A549 (cell line): ENCODE measurements around the gene DNMT1. TPM values are rescaled to one million over a fixed set of nuclear protein-coding genes. Genes with fewer than 3 reads are reported as not detected.

Experiments
- ATAC-seq, 2 experiments: fragments of 200-7000 bp in 1 of 2; fragments of >200 bp in 1 of 2; cut with Nextera tagmentation in 1 of 2; cut with Tn5 transposase in 1 of 2; 3 replicates each; pipeline versions ENCODE4 v1.8.0 to v1.9.1; 2018 to 2020; ENCODE audit warnings: mild to moderate bottlenecking in 1 of 2, moderate library complexity in 1 of 2
- CTCF ChIA-PET: fragments of 300-600 bp; sonication (Branson Sonifier 250); formaldehyde crosslinking; extraction: SDS; loops from one replicate; lab custom pipeline; 2021; ENCODE audit warnings: antibody characterized with exemption, inconsistent platforms; lab: Yijun Ruan, JAX
- POLR2A ChIA-PET: fragments of 350-600 bp; formaldehyde crosslinking; extraction: SDS; loops from one replicate; lab custom pipeline; 2021; ENCODE audit warnings: antibody characterized with exemption, inconsistent platforms; lab: Yijun Ruan, JAX
- DNase-seq, 2 experiments: peaks; one replicate each; pipeline versions ENCODE4 v3.0.0 to v3.0.0-alpha.2; 2011 to 2016; ENCODE audit warnings: low read depth in 1 of 2, low spot score in 1 of 2
- FAIRE-seq: peaks from 2 replicates; lab custom pipeline; 2011; peaks lifted over from hg19 to GRCh38; lab: Jason Lieb, UNC
- H3K27ac ChIP-seq, 2 experiments: fragments of >200 bp; sonication (Bioruptor Twin); formaldehyde crosslinking; 3 replicates each; pipeline ENCODE4 v1.5.1; 2016 to 2017
- H3K4me1 ChIP-seq: fragments of >200 bp; sonication (Bioruptor Twin); formaldehyde crosslinking; 3 replicates; pipeline ENCODE4 v1.6.1; 2016
- H3K4me2 ChIP-seq: fragments of >200 bp; sonication (Bioruptor Twin); formaldehyde crosslinking; 3 replicates; pipeline ENCODE4 v1.6.1; 2016
- H3K4me3 ChIP-seq: fragments of >200 bp; sonication (Bioruptor Twin); formaldehyde crosslinking; 3 replicates; pipeline ENCODE4 v1.5.1; 2016
- H3K9me3 ChIP-seq: fragments of >200 bp; sonication (Bioruptor Twin); formaldehyde crosslinking; 3 replicates; pipeline ENCODE4 v1.6.1; 2016
- BHLHE40 ChIP-seq: IDR thresholded peaks from 2 replicates; pipeline ENCODE4 v1.6.1; 2012; ENCODE audit warnings: low read depth, low read length, inconsistent platforms
- CBX2 ChIP-seq: fragments of 200-600 bp; sonication (generic); IDR thresholded peaks from 2 replicates; pipeline ENCODE4 v1.6.1; 2016; ENCODE audit warnings: low read depth, mild to moderate bottlenecking, borderline replicate concordance
- CHD2 ChIP-seq: fragments of 150-350 bp; IDR thresholded peaks from 2 replicates; pipeline ENCODE4 v1.6.1; 2014; ENCODE audit warnings: low read length; ENCODE audit not compliant: partially characterized antibody
- EHF ChIP-seq: fragments of 250-450 bp; sonication (Bioruptor Pico); IDR thresholded peaks from 2 replicates; pipeline ENCODE4 v1.5.0; 2020; ENCODE audit warnings: mild to moderate bottlenecking
- EHMT2 ChIP-seq: fragments of 200-600 bp; sonication (generic); IDR thresholded peaks from 2 replicates; pipeline ENCODE4 v1.6.1; 2016; ENCODE audit warnings: antibody characterized with exemption, low read depth, mild to moderate bottlenecking, moderate library complexity
- HDAC2 ChIP-seq: fragments of 200-600 bp; sonication (generic); IDR thresholded peaks from 2 replicates; pipeline ENCODE4 v1.6.1; 2016
- HOXA7 ChIP-seq: fragments of 250-450 bp; sonication (Bioruptor Pico); IDR thresholded peaks from 2 replicates; pipeline ENCODE4 v1.5.0; 2020; ENCODE audit warnings: mild to moderate bottlenecking, moderate library complexity
- HOXB13 ChIP-seq: fragments of 250-450 bp; sonication (Bioruptor Pico); IDR thresholded peaks from 2 replicates; pipeline ENCODE4 v1.5.0; 2020; ENCODE audit warnings: low read depth, mild to moderate bottlenecking, moderate library complexity
- HOXB5 ChIP-seq: fragments of 250-450 bp; sonication (Bioruptor Pico); IDR thresholded peaks from 2 replicates; pipeline ENCODE4 v1.5.0; 2020; ENCODE audit warnings: mild to moderate bottlenecking, moderate library complexity
- JUN ChIP-seq, 2 experiments: fragments of >200 bp; sonication (Bioruptor Twin); formaldehyde crosslinking; IDR thresholded peaks; 2 replicates in 1 of 2; 3 replicates in 1 of 2; pipeline ENCODE4 v1.6.1; 2016 to 2017
- KDM1A ChIP-seq: fragments of 200-600 bp; sonication (generic); IDR thresholded peaks from 2 replicates; pipeline ENCODE4 v1.6.1; 2016; ENCODE audit warnings: low read depth, mild to moderate bottlenecking
- NPAS2 ChIP-seq: fragments of 250-450 bp; sonication (Bioruptor Pico); IDR thresholded peaks from 2 replicates; pipeline ENCODE4 v1.8.0; 2022; ENCODE audit warnings: mild to moderate bottlenecking, moderate library complexity, borderline replicate concordance
- NR3C1 ChIP-seq: fragments of >200 bp; sonication (Bioruptor Twin); formaldehyde crosslinking; IDR thresholded peaks from 3 replicates; pipeline ENCODE4 v1.6.1; 2017
- PHF8 ChIP-seq: fragments of 200-600 bp; sonication (generic); IDR thresholded peaks from 2 replicates; pipeline ENCODE4 v1.6.1; 2016; ENCODE audit warnings: low read depth, mild to moderate bottlenecking, antibody characterized with exemption, moderate library complexity, borderline replicate concordance
- RFX5 ChIP-seq: fragments of 450-650 bp; IDR thresholded peaks from 2 replicates; pipeline ENCODE4 v1.7.1; 2014; ENCODE audit warnings: antibody characterized with exemption, mild to moderate bottlenecking, moderate library complexity
- RNF2 ChIP-seq: fragments of 200-600 bp; sonication (generic); IDR thresholded peaks from 2 replicates; pipeline ENCODE4 v1.6.1; 2016; ENCODE audit warnings: low read depth, mild to moderate bottlenecking, antibody characterized with exemption, moderate library complexity, borderline replicate concordance
- SREBF2 ChIP-seq: fragments of 450-650 bp; IDR thresholded peaks from 2 replicates; pipeline ENCODE4 v1.6.1; 2014; ENCODE audit warnings: mild to moderate bottlenecking, moderate library complexity
- ZFP36 ChIP-seq: fragments of 450-650 bp; IDR thresholded peaks from 2 replicates; pipeline ENCODE4 v1.6.1; 2014; ENCODE audit warnings: borderline replicate concordance; ENCODE audit not compliant: partially characterized antibody
- WGBS: methylation state at CpG from one replicate; pipeline ENCODE4 v1.1.6; 2017; ENCODE audit errors: missing lambda C conversion rate; 5-methylcytosine and 5-hydroxymethylcytosine counted together
- polyA plus RNA-seq, 4 experiments: library from polyadenylated mRNA; depleted of rRNA in 3 of 4; stranded (reverse); fragments of >200 nt; fragmentation: RNase III in 1 of 4; extraction: RNeasy Plus Mini Kit Qiagen cat#74134 plus additional on column Dnase treatment in 1 of 4; gene quantifications; 2 replicates in 3 of 4; 3 replicates in 1 of 4; pipeline ENCODE4 v1.2.3, GENCODE V29; 2011 to 2017
- TF ChIP-seq, protein P1 (sequence below): fragments of 200-600 bp; sonication (generic); IDR thresholded peaks from 2 replicates; pipeline ENCODE4 v1.6.1; 2016; ENCODE audit warnings: antibody characterized with exemption, mild to moderate bottlenecking, moderate library complexity
- TF ChIP-seq, protein P2 (sequence below): fragments of 450-650 bp; IDR thresholded peaks from 2 replicates; pipeline ENCODE4 v1.6.1; 2014; ENCODE audit warnings: antibody characterized with exemption
- TF ChIP-seq, protein P3 (sequence below): fragments of >200 bp; sonication (Bioruptor Twin); formaldehyde crosslinking; IDR thresholded peaks from 3 replicates; pipeline ENCODE4 v1.6.1; 2016
- TF ChIP-seq, protein P4 (sequence below): fragments of 150-350 bp; IDR thresholded peaks from 2 replicates; pipeline ENCODE4 v1.6.1; 2014; ENCODE audit warnings: low read depth, mild to moderate bottlenecking, low read length
- TF ChIP-seq, protein P5 (sequence below): fragments of 250-450 bp; sonication (Bioruptor Pico); IDR thresholded peaks from 2 replicates; pipeline ENCODE4 v1.5.0; 2020; ENCODE audit warnings: low read depth, mild to moderate bottlenecking, moderate library complexity
- TF ChIP-seq, protein P6 (sequence below): IDR thresholded peaks from 2 replicates; pipeline ENCODE4 v1.6.1; 2012

DNMT1 gene
- polyA plus RNA-seq, 2 of the 4 experiments (the other 2 are of a cell fraction): 85.2 to 86.2 TPM

DNA sequence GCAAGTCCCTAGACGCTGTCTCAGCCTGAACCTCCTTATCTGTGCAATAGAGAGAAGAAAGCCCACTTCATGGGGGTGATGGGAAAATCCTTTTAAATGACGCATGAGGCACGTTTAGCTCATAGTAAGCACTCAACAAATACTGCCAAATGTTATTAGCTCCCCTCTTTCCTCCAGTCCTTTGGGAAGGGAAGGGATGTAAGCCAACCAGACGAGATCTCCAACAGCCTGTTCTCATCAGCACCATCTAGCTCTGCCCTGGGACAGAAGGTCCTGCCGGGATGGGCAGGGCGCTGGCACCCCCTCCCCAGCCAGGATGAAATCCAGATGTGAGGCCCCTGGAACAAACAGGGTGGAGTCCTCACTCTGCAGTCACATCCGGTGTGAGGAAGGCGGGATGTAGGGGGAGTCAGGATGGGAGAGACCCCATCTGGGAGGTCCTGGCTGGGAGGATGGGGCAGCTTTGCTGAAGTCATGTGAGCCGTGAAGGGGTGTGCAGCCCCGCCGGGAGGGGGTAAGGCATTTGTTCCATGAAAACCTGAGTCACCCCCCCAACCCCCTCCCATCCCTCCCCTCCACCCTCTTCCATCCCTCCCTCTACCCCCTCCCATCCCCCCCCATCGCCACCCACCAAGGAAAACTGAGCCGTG is 31.7 kb upstream of the DNMT1 start (continued):
- TF ChIP-seq, protein P1, sequence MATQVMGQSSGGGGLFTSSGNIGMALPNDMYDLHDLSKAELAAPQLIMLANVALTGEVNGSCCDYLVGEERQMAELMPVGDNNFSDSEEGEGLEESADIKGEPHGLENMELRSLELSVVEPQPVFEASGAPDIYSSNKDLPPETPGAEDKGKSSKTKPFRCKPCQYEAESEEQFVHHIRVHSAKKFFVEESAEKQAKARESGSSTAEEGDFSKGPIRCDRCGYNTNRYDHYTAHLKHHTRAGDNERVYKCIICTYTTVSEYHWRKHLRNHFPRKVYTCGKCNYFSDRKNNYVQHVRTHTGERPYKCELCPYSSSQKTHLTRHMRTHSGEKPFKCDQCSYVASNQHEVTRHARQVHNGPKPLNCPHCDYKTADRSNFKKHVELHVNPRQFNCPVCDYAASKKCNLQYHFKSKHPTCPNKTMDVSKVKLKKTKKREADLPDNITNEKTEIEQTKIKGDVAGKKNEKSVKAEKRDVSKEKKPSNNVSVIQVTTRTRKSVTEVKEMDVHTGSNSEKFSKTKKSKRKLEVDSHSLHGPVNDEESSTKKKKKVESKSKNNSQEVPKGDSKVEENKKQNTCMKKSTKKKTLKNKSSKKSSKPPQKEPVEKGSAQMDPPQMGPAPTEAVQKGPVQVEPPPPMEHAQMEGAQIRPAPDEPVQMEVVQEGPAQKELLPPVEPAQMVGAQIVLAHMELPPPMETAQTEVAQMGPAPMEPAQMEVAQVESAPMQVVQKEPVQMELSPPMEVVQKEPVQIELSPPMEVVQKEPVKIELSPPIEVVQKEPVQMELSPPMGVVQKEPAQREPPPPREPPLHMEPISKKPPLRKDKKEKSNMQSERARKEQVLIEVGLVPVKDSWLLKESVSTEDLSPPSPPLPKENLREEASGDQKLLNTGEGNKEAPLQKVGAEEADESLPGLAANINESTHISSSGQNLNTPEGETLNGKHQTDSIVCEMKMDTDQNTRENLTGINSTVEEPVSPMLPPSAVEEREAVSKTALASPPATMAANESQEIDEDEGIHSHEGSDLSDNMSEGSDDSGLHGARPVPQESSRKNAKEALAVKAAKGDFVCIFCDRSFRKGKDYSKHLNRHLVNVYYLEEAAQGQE: no peak
- no peak for TF ChIP-seq BHLHE40
- TF ChIP-seq, protein P2, sequence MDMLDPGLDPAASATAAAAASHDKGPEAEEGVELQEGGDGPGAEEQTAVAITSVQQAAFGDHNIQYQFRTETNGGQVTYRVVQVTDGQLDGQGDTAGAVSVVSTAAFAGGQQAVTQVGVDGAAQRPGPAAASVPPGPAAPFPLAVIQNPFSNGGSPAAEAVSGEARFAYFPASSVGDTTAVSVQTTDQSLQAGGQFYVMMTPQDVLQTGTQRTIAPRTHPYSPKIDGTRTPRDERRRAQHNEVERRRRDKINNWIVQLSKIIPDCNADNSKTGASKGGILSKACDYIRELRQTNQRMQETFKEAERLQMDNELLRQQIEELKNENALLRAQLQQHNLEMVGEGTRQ: no peak
- no peak for TF ChIP-seq SREBF2
- no peak for TF ChIP-seq PHF8
- TF ChIP-seq, protein P3, sequence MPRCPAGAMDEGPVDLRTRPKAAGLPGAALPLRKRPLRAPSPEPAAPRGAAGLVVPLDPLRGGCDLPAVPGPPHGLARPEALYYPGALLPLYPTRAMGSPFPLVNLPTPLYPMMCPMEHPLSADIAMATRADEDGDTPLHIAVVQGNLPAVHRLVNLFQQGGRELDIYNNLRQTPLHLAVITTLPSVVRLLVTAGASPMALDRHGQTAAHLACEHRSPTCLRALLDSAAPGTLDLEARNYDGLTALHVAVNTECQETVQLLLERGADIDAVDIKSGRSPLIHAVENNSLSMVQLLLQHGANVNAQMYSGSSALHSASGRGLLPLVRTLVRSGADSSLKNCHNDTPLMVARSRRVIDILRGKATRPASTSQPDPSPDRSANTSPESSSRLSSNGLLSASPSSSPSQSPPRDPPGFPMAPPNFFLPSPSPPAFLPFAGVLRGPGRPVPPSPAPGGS: no peak
- TF ChIP-seq CBX2: no peak
- no peak for TF ChIP-seq JUN (IDR thresholded peaks at IDR 0.05)

DNA sequence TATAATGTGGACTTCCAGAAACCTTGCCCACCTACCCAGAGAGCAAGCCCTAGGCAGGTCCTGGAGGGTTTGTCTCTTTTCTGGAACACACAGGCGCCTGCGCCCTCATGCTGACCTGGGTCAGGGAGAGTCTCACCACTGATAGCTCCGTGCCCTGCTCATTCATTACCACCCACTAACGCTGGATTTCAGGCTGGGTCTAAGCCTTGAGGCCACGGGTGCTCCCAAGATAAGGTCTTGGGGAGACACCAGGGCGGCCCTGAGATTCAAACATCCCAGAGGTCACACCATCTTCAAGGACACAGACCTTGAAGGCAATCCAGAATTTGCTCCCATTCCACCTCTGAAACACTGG is 31.2 kb upstream of the DNMT1 start:
- no peak overlapping the region for H3K27ac ChIP-seq
- POLR2A ChIA-PET: no interaction called here
- FAIRE-seq: no peak

DNA sequence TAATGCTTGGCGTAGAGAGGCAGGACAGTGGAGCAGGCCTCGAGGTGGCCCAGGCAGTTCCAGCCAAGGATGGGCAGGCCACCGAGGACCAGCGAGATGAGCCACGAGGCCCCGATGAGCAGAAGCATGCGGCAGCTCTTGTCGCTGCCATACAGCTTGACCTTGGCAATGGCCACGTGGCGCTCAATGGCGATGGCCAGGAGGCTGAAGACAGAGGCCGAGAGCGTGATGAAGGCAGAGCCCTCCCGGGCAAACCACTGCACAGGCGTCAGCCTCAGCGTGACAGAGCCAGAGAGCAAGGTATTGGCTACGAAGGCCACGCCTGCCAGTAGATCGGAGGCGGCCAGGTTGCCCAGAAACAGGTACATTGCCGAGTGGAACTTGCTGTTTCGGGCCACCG is 29.6 kb upstream of the DNMT1 start:
- 91% methylated on average over 17 of the region's 23 CpGs for WGBS
- no peak overlapping the region for H3K27ac ChIP-seq
- H3K4me2 ChIP-seq: no peak overlapping the region
- FAIRE-seq (no peak), ATAC-seq (no peak), DNase-seq (no peak)
- no peaks in the 10 kb centered on the region for H3K9me3 ChIP-seq
- ChIA-PET POLR2A (no interaction called here), CTCF (interaction anchor here (0.6 kb wide), 1 partner anchor 62 kb away, joined by 6 read pairs; no protein-coding TSS in a partner anchor)
- no peak overlapping the region for H3K4me3 ChIP-seq
- 0 out of 3 replicates have a peak, but pooled peaks cover 4% of the 10 kb centered on the region for H3K4me1 ChIP-seq
- TF ChIP-seq HOXB5 (CRISPR knock-in tag): no peak
- TF ChIP-seq NPAS2 (CRISPR knock-in tag): no peak
- TF ChIP-seq, protein P4, sequence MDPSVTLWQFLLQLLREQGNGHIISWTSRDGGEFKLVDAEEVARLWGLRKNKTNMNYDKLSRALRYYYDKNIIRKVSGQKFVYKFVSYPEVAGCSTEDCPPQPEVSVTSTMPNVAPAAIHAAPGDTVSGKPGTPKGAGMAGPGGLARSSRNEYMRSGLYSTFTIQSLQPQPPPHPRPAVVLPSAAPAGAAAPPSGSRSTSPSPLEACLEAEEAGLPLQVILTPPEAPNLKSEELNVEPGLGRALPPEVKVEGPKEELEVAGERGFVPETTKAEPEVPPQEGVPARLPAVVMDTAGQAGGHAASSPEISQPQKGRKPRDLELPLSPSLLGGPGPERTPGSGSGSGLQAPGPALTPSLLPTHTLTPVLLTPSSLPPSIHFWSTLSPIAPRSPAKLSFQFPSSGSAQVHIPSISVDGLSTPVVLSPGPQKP: no peak
- TF ChIP-seq, protein P1: no peak
- no peak for TF ChIP-seq ZFP36
- TF ChIP-seq, protein P5, sequence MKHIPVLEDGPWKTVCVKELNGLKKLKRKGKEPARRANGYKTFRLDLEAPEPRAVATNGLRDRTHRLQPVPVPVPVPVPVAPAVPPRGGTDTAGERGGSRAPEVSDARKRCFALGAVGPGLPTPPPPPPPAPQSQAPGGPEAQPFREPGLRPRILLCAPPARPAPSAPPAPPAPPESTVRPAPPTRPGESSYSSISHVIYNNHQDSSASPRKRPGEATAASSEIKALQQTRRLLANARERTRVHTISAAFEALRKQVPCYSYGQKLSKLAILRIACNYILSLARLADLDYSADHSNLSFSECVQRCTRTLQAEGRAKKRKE: no peak
- TF ChIP-seq, protein P3: no peak
- TF ChIP-seq KDM1A: no peak

More for the DNA sequence above, 31.2 kb upstream of the DNMT1 start:
- Histone ChIP-seq H3K4me1 (peaks cover 5% of the 10 kb centered on the region; the same call in 1 of the 3 replicates), H3K9me3 (no peaks in the 10 kb centered on the region), H3K4me2 (no peak overlapping the region), H3K4me3 (no peak overlapping the region)
- CTCF ChIA-PET: interaction anchor here (0.6 to 2.4 kb wide), 6 partner anchors 11 to 296 kb away, joined by 3 to 12 read pairs (median 3); no protein-coding TSS in a partner anchor
- TF ChIP-seq PHF8 (no peak), RNF2 (no peak), HOXB5 (CRISPR knock-in tag) (no peak), JUN (IDR thresholded peaks at IDR 0.05) (no peak), HDAC2 (no peak), RFX5 (no peak), EHMT2 (no peak), NR3C1 (no peak), HOXA7 (CRISPR knock-in tag) (no peak), HOXB13 (CRISPR knock-in tag) (no peak), CHD2 (no peak), EHF (CRISPR knock-in tag) (no peak)
- TF ChIP-seq, protein P6, sequence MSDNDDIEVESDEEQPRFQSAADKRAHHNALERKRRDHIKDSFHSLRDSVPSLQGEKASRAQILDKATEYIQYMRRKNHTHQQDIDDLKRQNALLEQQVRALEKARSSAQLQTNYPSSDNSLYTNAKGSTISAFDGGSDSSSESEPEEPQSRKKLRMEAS: no peak
- no peak for DNase-seq
- ATAC-seq: no peak
- 91% methylated on average over 5 of the region's 6 CpGs for WGBS
